22Rv1 (cell line): ENCODE measurements around the gene TTYH1.

ENCODE experiments used
- ZFX ChIP-seq: fragments of 450-650 bp; IDR thresholded peaks from 2 replicates; pipeline ENCODE4 v1.6.1; 2017; ENCODE audit warnings: antibody characterized with exemption, borderline replicate concordance
- TF ChIP-seq, protein P1 (sequence below): fragments of 450-650 bp; IDR thresholded peaks from 2 replicates; pipeline ENCODE4 v1.5.1; 2017; ENCODE audit warnings: mild to moderate bottlenecking

DNA sequence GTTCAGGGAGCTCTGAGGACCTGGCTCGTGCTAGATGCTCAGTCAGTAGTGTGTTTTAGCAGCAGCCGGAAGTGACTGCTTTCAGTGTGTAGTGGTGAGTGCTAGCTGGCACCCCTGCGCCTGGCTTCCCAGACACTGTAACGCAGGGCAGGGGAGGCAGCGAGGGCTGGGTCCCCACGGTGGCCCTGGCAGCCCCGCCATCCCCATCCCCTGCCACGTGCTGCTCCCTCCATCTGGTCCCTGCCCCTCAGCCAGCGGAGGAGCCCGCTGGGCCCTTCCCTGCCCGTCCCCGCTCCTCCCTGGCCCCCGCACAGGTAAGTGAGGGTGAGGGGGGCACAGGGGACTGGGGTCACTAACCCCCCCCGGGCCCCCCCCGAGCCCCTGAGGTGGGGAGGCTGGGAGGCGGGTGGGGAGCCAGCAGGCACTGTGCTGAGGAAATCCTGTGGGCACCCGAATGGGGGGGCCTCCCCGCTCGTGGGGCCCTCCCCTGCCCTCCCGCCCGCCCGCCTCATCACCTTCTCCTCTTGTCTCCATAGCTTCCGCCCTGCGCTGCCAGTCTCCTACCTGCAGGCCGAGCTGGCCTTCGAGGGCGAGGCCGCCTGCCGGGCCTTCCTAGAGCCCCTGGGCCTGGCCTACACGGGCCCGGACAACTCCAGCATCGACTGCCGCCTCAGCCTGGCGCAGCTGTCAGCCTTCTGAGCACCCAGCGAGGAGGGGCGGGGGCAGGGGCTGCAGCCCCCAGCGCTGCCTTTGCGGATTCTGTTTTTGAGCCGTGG lies 45.2 kb downstream of the TTYH1 start:
- TF ChIP-seq, protein P1, sequence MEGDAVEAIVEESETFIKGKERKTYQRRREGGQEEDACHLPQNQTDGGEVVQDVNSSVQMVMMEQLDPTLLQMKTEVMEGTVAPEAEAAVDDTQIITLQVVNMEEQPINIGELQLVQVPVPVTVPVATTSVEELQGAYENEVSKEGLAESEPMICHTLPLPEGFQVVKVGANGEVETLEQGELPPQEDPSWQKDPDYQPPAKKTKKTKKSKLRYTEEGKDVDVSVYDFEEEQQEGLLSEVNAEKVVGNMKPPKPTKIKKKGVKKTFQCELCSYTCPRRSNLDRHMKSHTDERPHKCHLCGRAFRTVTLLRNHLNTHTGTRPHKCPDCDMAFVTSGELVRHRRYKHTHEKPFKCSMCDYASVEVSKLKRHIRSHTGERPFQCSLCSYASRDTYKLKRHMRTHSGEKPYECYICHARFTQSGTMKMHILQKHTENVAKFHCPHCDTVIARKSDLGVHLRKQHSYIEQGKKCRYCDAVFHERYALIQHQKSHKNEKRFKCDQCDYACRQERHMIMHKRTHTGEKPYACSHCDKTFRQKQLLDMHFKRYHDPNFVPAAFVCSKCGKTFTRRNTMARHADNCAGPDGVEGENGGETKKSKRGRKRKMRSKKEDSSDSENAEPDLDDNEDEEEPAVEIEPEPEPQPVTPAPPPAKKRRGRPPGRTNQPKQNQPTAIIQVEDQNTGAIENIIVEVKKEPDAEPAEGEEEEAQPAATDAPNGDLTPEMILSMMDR = no peak
- no peak for TF ChIP-seq ZFX
